Measurements from ENCODE around the gene DICER1. TPM values are rescaled to one million over a fixed set of nuclear protein-coding genes. Genes with fewer than 3 reads are reported as not detected.

The DICER1 gene
- total and polyA plus RNA-seq, 2 donors (not counting 3 experiments of a cell fraction or from before 2014, with no cell fraction given): 8.3 to 43.6 TPM

DNA sequence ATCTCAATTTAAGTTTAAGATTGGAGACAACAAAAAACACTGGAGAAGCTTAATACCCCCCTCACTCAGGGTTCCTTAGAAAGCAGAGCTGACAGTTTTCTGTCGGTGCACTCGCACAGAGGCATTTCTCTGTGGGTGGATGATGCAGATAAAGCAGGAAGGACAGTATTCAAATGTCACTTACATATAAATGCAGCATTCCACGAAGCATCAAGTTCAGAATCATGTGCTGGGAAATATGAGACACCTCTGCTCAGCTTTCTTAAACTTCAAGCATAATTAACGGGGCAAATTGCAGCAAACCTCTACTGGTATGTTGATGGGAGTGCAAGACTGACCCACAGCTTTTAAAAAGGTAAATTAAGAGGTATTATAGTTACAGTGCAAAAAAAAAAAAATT lies 68.7 kb downstream of the DICER1 start:
- H3K27ac ChIP-seq (ENCODE audit: insufficient read depth, low read depth, low read length): no peak overlapping the region
- no peak for TF ChIP-seq POLR2A (IDR thresholded peaks at IDR 0.05; ENCODE audit: low read depth, low read length)
- no peak for TF ChIP-seq GATA2 (IDR thresholded peaks at IDR 0.05; ENCODE audit: insufficient read depth, insufficient read length, low read depth, low read length)
- TF ChIP-seq, protein P1, sequence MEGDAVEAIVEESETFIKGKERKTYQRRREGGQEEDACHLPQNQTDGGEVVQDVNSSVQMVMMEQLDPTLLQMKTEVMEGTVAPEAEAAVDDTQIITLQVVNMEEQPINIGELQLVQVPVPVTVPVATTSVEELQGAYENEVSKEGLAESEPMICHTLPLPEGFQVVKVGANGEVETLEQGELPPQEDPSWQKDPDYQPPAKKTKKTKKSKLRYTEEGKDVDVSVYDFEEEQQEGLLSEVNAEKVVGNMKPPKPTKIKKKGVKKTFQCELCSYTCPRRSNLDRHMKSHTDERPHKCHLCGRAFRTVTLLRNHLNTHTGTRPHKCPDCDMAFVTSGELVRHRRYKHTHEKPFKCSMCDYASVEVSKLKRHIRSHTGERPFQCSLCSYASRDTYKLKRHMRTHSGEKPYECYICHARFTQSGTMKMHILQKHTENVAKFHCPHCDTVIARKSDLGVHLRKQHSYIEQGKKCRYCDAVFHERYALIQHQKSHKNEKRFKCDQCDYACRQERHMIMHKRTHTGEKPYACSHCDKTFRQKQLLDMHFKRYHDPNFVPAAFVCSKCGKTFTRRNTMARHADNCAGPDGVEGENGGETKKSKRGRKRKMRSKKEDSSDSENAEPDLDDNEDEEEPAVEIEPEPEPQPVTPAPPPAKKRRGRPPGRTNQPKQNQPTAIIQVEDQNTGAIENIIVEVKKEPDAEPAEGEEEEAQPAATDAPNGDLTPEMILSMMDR (IDR thresholded peaks at IDR 0.05; ENCODE audit: extremely low read depth in 1 of 2, insufficient read depth in 1 of 2, low read depth in 1 of 2, low read length in 2 of 2): no peak
- no peak for TF ChIP-seq JUN (IDR thresholded peaks at IDR 0.05; ENCODE audit: borderline replicate concordance, insufficient read depth, insufficient read length, low read depth)
- TF ChIP-seq, protein P2, sequence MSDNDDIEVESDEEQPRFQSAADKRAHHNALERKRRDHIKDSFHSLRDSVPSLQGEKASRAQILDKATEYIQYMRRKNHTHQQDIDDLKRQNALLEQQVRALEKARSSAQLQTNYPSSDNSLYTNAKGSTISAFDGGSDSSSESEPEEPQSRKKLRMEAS (IDR thresholded peaks at IDR 0.05; ENCODE audit: insufficient read depth, insufficient read length): no peak
- no peak for TF ChIP-seq FOS (IDR thresholded peaks at IDR 0.05; ENCODE audit: borderline replicate concordance, insufficient read depth, low read length)
- no peak for TF ChIP-seq POLR2AphosphoS5 (IDR thresholded peaks at IDR 0.05; ENCODE audit: insufficient read depth, low read depth, low read length)
- TF ChIP-seq MYC (IDR thresholded peaks at IDR 0.05; ENCODE audit: low read depth, low read length): no peak
- no peak for TF ChIP-seq EZH2 (IDR thresholded peaks at IDR 0.05; ENCODE audit: borderline replicate concordance, low read depth, low read length, severe bottlenecking)
- DNase-seq (ENCODE audit: low read depth, low spot score) (no peak), FAIRE-seq (no peak)
- no peaks in the 10 kb centered on the region for H4K20me1 ChIP-seq (replicated peaks; ENCODE audit: control insufficient read depth, extremely low read depth, insufficient read depth, low read length)
- CTCF ChIA-PET: interaction anchor here (1.0 to 1.4 kb wide), 3 partner anchors 10 to 30 kb away, joined by 3 to 4 read pairs (median 3); no protein-coding TSS in a partner anchor
- no peak overlapping the region for H3K4me2 ChIP-seq (ENCODE audit: insufficient read depth, low read length)
- no peak overlapping the region for H3K4me3 ChIP-seq (replicated peaks in 1 of 3; ENCODE audit: insufficient read depth in 1 of 3, low read depth in 1 of 3, low read length in 3 of 3)
- no peaks in the 10 kb centered on the region for H3K79me2 ChIP-seq (ENCODE audit: control insufficient read depth, insufficient read depth, low read length)
- BruUV-seq (replicated peaks): no TSS peak
- H3K9ac ChIP-seq (replicated peaks; ENCODE audit: extremely low read depth, insufficient read depth, low read length): no peak overlapping the region
- H3K9me3 ChIP-seq (replicated peaks; ENCODE audit: control insufficient read depth, insufficient read depth, low read length): no peaks in the 10 kb centered on the region
- dilution Hi-C loops (cut with MboI; ENCODE audit: extremely low pct_ligation_motif_present, low sequenced_read_pairs): no loop called here
- H3K27me3 ChIP-seq (ENCODE audit: control insufficient read depth in 2 of 2, insufficient read depth in 2 of 2, low read length in 2 of 2): no peaks in the 10 kb centered on the region
- H3K9me1 ChIP-seq (replicated peaks; ENCODE audit: control insufficient read depth, extremely low read depth, insufficient read depth, low read length): no peaks in the 10 kb centered on the region
- intact Hi-C loops (cut with micrococcal nuclease): no loop called here
- no peak overlapping the region for H2AFZ ChIP-seq (ENCODE audit: low read depth, low read length)
- POLR2A ChIA-PET: no interaction called here
- H3K36me3 ChIP-seq (ENCODE audit: control insufficient read depth in 2 of 2, extremely low read depth in 1 of 2, insufficient read depth in 2 of 2, low read length in 2 of 2): peaks cover 3 to 5% of the 10 kb centered on the region in 2 experiments
- no peaks in the 10 kb centered on the region for H3K4me1 ChIP-seq (ENCODE audit: control insufficient read depth, extremely low read depth, insufficient read depth, low read length)
